ENCODE results near the gene ROBO1. TPM values are rescaled to one million over a fixed set of nuclear protein-coding genes. Genes with fewer than 3 reads are reported as not detected.

Gene ROBO1
- total RNA-seq, 2 donors from 2014 or later: 3.0 to 6.7 TPM

GRCh38 chr3:79654019-79654418 is 113.8 kb downstream of the ROBO1 start:
- no peak overlapping the region for H3K4me3 Mint-ChIP-seq
- no peak for DNase-seq
- ATAC-seq (replicated peaks in 1 of 2): no peak
- H3K36me3 Mint-ChIP-seq (ENCODE audit: insufficient read depth in 2 of 2): no peaks in the 10 kb centered on the region
- H3K27me3 Mint-ChIP-seq (ENCODE audit: low read depth): no peaks in the 10 kb centered on the region
- H3K27ac Mint-ChIP-seq: no peak overlapping the region
- no peaks in the 10 kb centered on the region for H3K4me1 Mint-ChIP-seq (ENCODE audit: low read depth)
- peaks cover 0 to 9% of the 10 kb centered on the region in 2 donors for H3K9me3 Mint-ChIP-seq

- Mint-ChIP-seq H3K27me3 (ENCODE audit: low read depth) (no peaks in the 10 kb centered on the region), H3K9me3 (peaks cover 2 to 9% of the 10 kb centered on the region in 2 donors), H3K4me3 (no peak overlapping the region), H3K27ac (no peak overlapping the region), H3K4me1 (ENCODE audit: low read depth) (no peaks in the 10 kb centered on the region), H3K36me3 (ENCODE audit: insufficient read depth in 2 of 2) (peaks cover 0 to 2% of the 10 kb centered on the region in 2 donors)
- no peak for ATAC-seq (replicated peaks in 1 of 2)
- no peak for DNase-seq
These were observed 114.5 kb downstream of the ROBO1 start for GRCh38 chr3:79653266-79653830.

- H3K9me3 Mint-ChIP-seq: peaks cover 3 to 7% of the 10 kb centered on the region in 2 donors
- DNase-seq (no peak), ATAC-seq (replicated peaks in 1 of 2) (no peak)
- no peaks in the 10 kb centered on the region for H3K4me1 Mint-ChIP-seq (ENCODE audit: low read depth)
- H3K27me3 Mint-ChIP-seq (ENCODE audit: low read depth): no peaks in the 10 kb centered on the region
- H3K4me3 Mint-ChIP-seq: no peak overlapping the region
- H3K27ac Mint-ChIP-seq: no peak overlapping the region
- peaks cover 0 to 2% of the 10 kb centered on the region in 2 donors for H3K36me3 Mint-ChIP-seq (ENCODE audit: insufficient read depth in 2 of 2)
These were observed 116.2 kb downstream of the ROBO1 start for GRCh38 chr3:79651536-79652065.

GRCh38 chr3:79639855-79640254 is 127.9 kb downstream of the ROBO1 start:
- ATAC-seq (replicated peaks in 1 of 2): no peak

GRCh38 chr3:79636372-79636771 is 131.4 kb downstream of the ROBO1 start:
- Mint-ChIP-seq H3K36me3 (ENCODE audit: insufficient read depth in 2 of 2) (no peaks in the 10 kb centered on the region), H3K4me1 (ENCODE audit: low read depth) (no peaks in the 10 kb centered on the region), H3K9me3 (peaks cover 4 to 6% of the 10 kb centered on the region in 2 donors), H3K4me3 (no peak overlapping the region), H3K27ac (no peak overlapping the region), H3K27me3 (ENCODE audit: low read depth) (no peaks in the 10 kb centered on the region)
- DNase-seq (no peak), ATAC-seq (replicated peaks in 1 of 2) (no peak)

More at GRCh38 chr3:79639855-79640254, 127.9 kb downstream of the ROBO1 start:
- no peaks in the 10 kb centered on the region for H3K36me3 Mint-ChIP-seq (ENCODE audit: insufficient read depth in 2 of 2)
- peaks cover 13 to 14% of the 10 kb centered on the region in 2 donors for H3K9me3 Mint-ChIP-seq
- no peaks in the 10 kb centered on the region for H3K27me3 Mint-ChIP-seq (ENCODE audit: low read depth)
- no peak overlapping the region for H3K4me3 Mint-ChIP-seq
- H3K4me1 Mint-ChIP-seq (ENCODE audit: low read depth): no peaks in the 10 kb centered on the region
- DNase-seq: no peak
- no peak overlapping the region for H3K27ac Mint-ChIP-seq

- Mint-ChIP-seq H3K27ac (no peak overlapping the region), H3K27me3 (ENCODE audit: low read depth) (no peaks in the 10 kb centered on the region)
- ATAC-seq (replicated peaks in 1 of 2): no peak
These were observed 135.0 kb downstream of the ROBO1 start for GRCh38 chr3:79632842-79633241.

GRCh38 chr3:79618883-79619282 is 148.9 kb downstream of the ROBO1 start:
- H3K4me1 Mint-ChIP-seq (ENCODE audit: low read depth): no peaks in the 10 kb centered on the region
- no peaks in the 10 kb centered on the region for H3K27me3 Mint-ChIP-seq (ENCODE audit: low read depth)
- H3K4me3 Mint-ChIP-seq: no peak overlapping the region
- H3K27ac Mint-ChIP-seq: no peak overlapping the region
- H3K9me3 Mint-ChIP-seq: peaks cover 31 to 35% of the 10 kb centered on the region in 2 donors
- H3K36me3 Mint-ChIP-seq (ENCODE audit: insufficient read depth in 2 of 2): peaks cover 10 to 11% of the 10 kb centered on the region in 2 donors
- DNase-seq: no peak
- ATAC-seq (replicated peaks in 1 of 2): no peak

More at GRCh38 chr3:79632842-79633241, 135.0 kb downstream of the ROBO1 start:
- peaks cover 0 to 2% of the 10 kb centered on the region in 2 donors for H3K36me3 Mint-ChIP-seq (ENCODE audit: insufficient read depth in 2 of 2)
- H3K4me1 Mint-ChIP-seq (ENCODE audit: low read depth): no peaks in the 10 kb centered on the region
- H3K9me3 Mint-ChIP-seq: peaks cover 0 to 10% of the 10 kb centered on the region in 2 donors
- no peak for DNase-seq
- H3K4me3 Mint-ChIP-seq: no peak overlapping the region

- H3K36me3 Mint-ChIP-seq (ENCODE audit: insufficient read depth in 2 of 2): peaks cover 1% of the 10 kb centered on the region in 2 donors
- H3K27ac Mint-ChIP-seq: no peak overlapping the region
- H3K27me3 Mint-ChIP-seq (ENCODE audit: low read depth): no peaks in the 10 kb centered on the region
- H3K4me1 Mint-ChIP-seq (ENCODE audit: low read depth): no peaks in the 10 kb centered on the region
- DNase-seq: no peak
- peaks cover 9 to 19% of the 10 kb centered on the region in 2 donors for H3K9me3 Mint-ChIP-seq
- ATAC-seq (replicated peaks in 1 of 2): no peak
- H3K4me3 Mint-ChIP-seq: no peak overlapping the region
These were observed 161.4 kb downstream of the ROBO1 start for GRCh38 chr3:79606414-79606813.

GRCh38 chr3:79604681-79605080 is 163.1 kb downstream of the ROBO1 start:
- no peak for DNase-seq
- no peak for ATAC-seq (replicated peaks in 1 of 2)
- H3K4me3 Mint-ChIP-seq: no peak overlapping the region
- no peak overlapping the region for H3K27ac Mint-ChIP-seq
- H3K9me3 Mint-ChIP-seq: peaks cover 10 to 20% of the 10 kb centered on the region in 2 donors
- H3K27me3 Mint-ChIP-seq (ENCODE audit: low read depth): no peaks in the 10 kb centered on the region
- no peaks in the 10 kb centered on the region for H3K36me3 Mint-ChIP-seq (ENCODE audit: insufficient read depth in 2 of 2)
- no peaks in the 10 kb centered on the region for H3K4me1 Mint-ChIP-seq (ENCODE audit: low read depth)

GRCh38 chr3:79602385-79602784 is 165.4 kb downstream of the ROBO1 start:
- Mint-ChIP-seq H3K27ac (no peak overlapping the region), H3K4me1 (ENCODE audit: low read depth) (no peaks in the 10 kb centered on the region), H3K9me3 (peaks cover 7 to 14% of the 10 kb centered on the region in 2 donors), H3K4me3 (no peak overlapping the region), H3K36me3 (ENCODE audit: insufficient read depth in 2 of 2) (no peaks in the 10 kb centered on the region), H3K27me3 (ENCODE audit: low read depth) (no peaks in the 10 kb centered on the region)
- no peak for ATAC-seq (replicated peaks in 1 of 2)
- no peak for DNase-seq

- H3K9me3 Mint-ChIP-seq: peaks cover 3 to 7% of the 10 kb centered on the region in 2 donors
- H3K27ac Mint-ChIP-seq: no peak overlapping the region
- H3K27me3 Mint-ChIP-seq (ENCODE audit: low read depth): no peaks in the 10 kb centered on the region
- H3K36me3 Mint-ChIP-seq (ENCODE audit: insufficient read depth in 2 of 2): no peaks in the 10 kb centered on the region
- ATAC-seq (replicated peaks in 1 of 2): no peak
- no peaks in the 10 kb centered on the region for H3K4me1 Mint-ChIP-seq (ENCODE audit: low read depth)
- DNase-seq: no peak
- no peak overlapping the region for H3K4me3 Mint-ChIP-seq
These were observed 169.2 kb downstream of the ROBO1 start for GRCh38 chr3:79598594-79598993.

GRCh38 chr3:79597709-79598108 is 170.1 kb downstream of the ROBO1 start:
- Mint-ChIP-seq H3K9me3 (peaks cover 3 to 5% of the 10 kb centered on the region in 2 donors), H3K27ac (no peak overlapping the region), H3K4me3 (no peak overlapping the region), H3K36me3 (ENCODE audit: insufficient read depth in 2 of 2) (no peaks in the 10 kb centered on the region), H3K4me1 (ENCODE audit: low read depth) (no peaks in the 10 kb centered on the region), H3K27me3 (ENCODE audit: low read depth) (no peaks in the 10 kb centered on the region)
- no peak for DNase-seq
- no peak for ATAC-seq (replicated peaks in 1 of 2)

- H3K9me3 Mint-ChIP-seq: peaks cover 1 to 3% of the 10 kb centered on the region in 2 donors
- no peak overlapping the region for H3K4me3 Mint-ChIP-seq
- no peaks in the 10 kb centered on the region for H3K4me1 Mint-ChIP-seq (ENCODE audit: low read depth)
- DNase-seq: no peak
- no peaks in the 10 kb centered on the region for H3K27me3 Mint-ChIP-seq (ENCODE audit: low read depth)
- H3K36me3 Mint-ChIP-seq (ENCODE audit: insufficient read depth in 2 of 2): no peaks in the 10 kb centered on the region
- no peak for ATAC-seq (replicated peaks in 1 of 2)
- H3K27ac Mint-ChIP-seq: no peak overlapping the region
These were observed 180.6 kb downstream of the ROBO1 start for GRCh38 chr3:79587150-79587549.

- ATAC-seq (replicated peaks in 1 of 2) (no peak), DNase-seq (no peak)
- Mint-ChIP-seq H3K27ac (no peak overlapping the region), H3K36me3 (ENCODE audit: insufficient read depth in 2 of 2) (no peaks in the 10 kb centered on the region), H3K4me3 (no peak overlapping the region), H3K27me3 (ENCODE audit: low read depth) (no peaks in the 10 kb centered on the region), H3K9me3 (peaks cover 1 to 3% of the 10 kb centered on the region in 2 donors), H3K4me1 (ENCODE audit: low read depth) (no peaks in the 10 kb centered on the region)
These were observed 181.6 kb downstream of the ROBO1 start for GRCh38 chr3:79586232-79586631.

All from activated T-cell treated with anti-CD3 and anti-CD28 coated beads, Interleukin-2, amount 50 U/mL, for 72 hours (primary cell).